H1 (cell line): Measurements from ENCODE around the gene MROH2B. TPM values are rescaled to one million over a fixed set of nuclear protein-coding genes. Genes with fewer than 3 reads are reported as not detected.

Experiments used
- CHD7 ChIP-seq: fragments of 300-600 bp; sonication (generic); IDR thresholded peaks from 2 replicates; pipeline ENCODE4 v1.7.1; 2012; ENCODE audit warnings: low read length, moderate library complexity, mild to moderate bottlenecking, inconsistent platforms; ENCODE audit not compliant: insufficient replicate concordance
- GABPA ChIP-seq: IDR thresholded peaks from 2 replicates; pipeline ENCODE4 v1.6.1; 2011; ENCODE audit warnings: mild to moderate bottlenecking, low read length, moderate library complexity, borderline replicate concordance; ENCODE audit not compliant: insufficient read depth
- KDM4A ChIP-seq: IDR thresholded peaks from one replicate; pipeline ENCODE4 v1.7.1; 2012; ENCODE audit warnings: low read depth, mild to moderate bottlenecking, moderate library complexity, low read length, inconsistent platforms; ENCODE audit not compliant: severe bottlenecking
- POLR2AphosphoS5 ChIP-seq: IDR thresholded peaks from 2 replicates; pipeline ENCODE4 v1.6.1; 2011; ENCODE audit warnings: low read depth, low read length
- SIN3A ChIP-seq, 2 experiments: IDR thresholded peaks in 1 of 2; conservative IDR thresholded peaks in 1 of 2; 2 replicates each; pipeline ENCODE4 v1.6.1; 2011 to 2012; ENCODE audit warnings: low read length in 2 of 2, improper control_type of control experiment in 1 of 2, low read depth in 1 of 2, mild to moderate bottlenecking in 1 of 2
- polyA plus RNA-seq, 7 experiments: library from polyadenylated mRNA; depleted of rRNA in 3 of 7; stranded (reverse) in 5 of 7; unstranded in 2 of 7; fragments of >200 nt in 5 of 7; fragments of 200-250 nt in 2 of 7; gene quantifications; 1 replicate in 5 of 7; 2 replicates in 1 of 7; 4 replicates in 1 of 7; pipeline versions ENCODE4 v1.2.1 to v1.2.3, GENCODE V29; 2011 to 2013; ENCODE audit warnings: missing spikeins in 2 of 7, mixed read lengths in 2 of 7
- total RNA-seq: library from RNA; stranded (reverse); fragmentation: NEBNext Ultra II Directional; extraction: Animal tissue kit (Norgen Biotek cat#: 25700); gene quantifications from 2 replicates; pipeline ENCODE4 v1.2.1, GENCODE V29; 2021

The MROH2B gene
- total and polyA plus RNA-seq, 2 of the 8 experiments (the other 6 are each of a cell fraction or from before 2014, with no cell fraction given) = not detected

GRCh38 chr5:41095324-41096101, 24.4 kb upstream of the MROH2B start (continued):
- TF ChIP-seq CHD7 = no peak
- TF ChIP-seq KDM4A = no peak
- TF ChIP-seq GABPA = no peak
- TF ChIP-seq SIN3A (conservative IDR thresholded peaks at IDR 0.05 in 1 of 2, IDR thresholded peaks at IDR 0.05 in 1 of 2; ENCODE audit: low read depth in 1 of 2, low read length in 2 of 2) = no peak
- no peak for TF ChIP-seq POLR2AphosphoS5
- TF ChIP-seq, all 59 proteins: peak for 0
